Measurements from ENCODE around the gene RRH.

DNA sequence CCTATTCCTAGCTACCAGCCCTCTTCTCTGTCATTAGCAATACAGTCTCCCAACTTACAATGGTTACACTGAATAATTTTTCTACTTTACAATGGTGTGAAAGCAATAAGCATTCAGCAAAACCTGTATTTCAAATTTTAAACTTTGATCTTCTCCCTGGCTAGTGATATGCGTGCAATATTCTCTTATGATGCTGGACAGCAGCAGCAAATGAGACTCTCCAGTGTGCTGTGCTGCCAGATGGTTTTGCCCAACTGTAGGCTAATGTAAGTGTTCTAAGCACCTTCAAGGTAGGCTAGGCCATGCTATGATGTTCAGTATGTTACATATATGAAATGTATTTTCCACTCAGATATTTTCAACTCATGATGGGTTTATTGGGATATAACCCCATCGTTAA lies 18.1 kb upstream of the RRH start:
- TF ChIP-seq POLR2A (IDR thresholded peaks at IDR 0.05; ENCODE audit: low read depth, low read length): no peak
- TF ChIP-seq, protein P1, sequence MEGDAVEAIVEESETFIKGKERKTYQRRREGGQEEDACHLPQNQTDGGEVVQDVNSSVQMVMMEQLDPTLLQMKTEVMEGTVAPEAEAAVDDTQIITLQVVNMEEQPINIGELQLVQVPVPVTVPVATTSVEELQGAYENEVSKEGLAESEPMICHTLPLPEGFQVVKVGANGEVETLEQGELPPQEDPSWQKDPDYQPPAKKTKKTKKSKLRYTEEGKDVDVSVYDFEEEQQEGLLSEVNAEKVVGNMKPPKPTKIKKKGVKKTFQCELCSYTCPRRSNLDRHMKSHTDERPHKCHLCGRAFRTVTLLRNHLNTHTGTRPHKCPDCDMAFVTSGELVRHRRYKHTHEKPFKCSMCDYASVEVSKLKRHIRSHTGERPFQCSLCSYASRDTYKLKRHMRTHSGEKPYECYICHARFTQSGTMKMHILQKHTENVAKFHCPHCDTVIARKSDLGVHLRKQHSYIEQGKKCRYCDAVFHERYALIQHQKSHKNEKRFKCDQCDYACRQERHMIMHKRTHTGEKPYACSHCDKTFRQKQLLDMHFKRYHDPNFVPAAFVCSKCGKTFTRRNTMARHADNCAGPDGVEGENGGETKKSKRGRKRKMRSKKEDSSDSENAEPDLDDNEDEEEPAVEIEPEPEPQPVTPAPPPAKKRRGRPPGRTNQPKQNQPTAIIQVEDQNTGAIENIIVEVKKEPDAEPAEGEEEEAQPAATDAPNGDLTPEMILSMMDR (conservative IDR thresholded peaks at IDR 0.05; ENCODE audit: low read depth, low read length): no peak
- TF ChIP-seq, protein P2, sequence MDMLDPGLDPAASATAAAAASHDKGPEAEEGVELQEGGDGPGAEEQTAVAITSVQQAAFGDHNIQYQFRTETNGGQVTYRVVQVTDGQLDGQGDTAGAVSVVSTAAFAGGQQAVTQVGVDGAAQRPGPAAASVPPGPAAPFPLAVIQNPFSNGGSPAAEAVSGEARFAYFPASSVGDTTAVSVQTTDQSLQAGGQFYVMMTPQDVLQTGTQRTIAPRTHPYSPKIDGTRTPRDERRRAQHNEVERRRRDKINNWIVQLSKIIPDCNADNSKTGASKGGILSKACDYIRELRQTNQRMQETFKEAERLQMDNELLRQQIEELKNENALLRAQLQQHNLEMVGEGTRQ (IDR thresholded peaks at IDR 0.05; ENCODE audit: low read depth, low read length): no peak
- no peak for TF ChIP-seq MXI1 (IDR thresholded peaks at IDR 0.05; ENCODE audit: borderline replicate concordance, low read depth, low read length)
- TF ChIP-seq BHLHE40 (IDR thresholded peaks at IDR 0.05; ENCODE audit: low read depth, low read length): no peak
